ENCODE data around the gene ZNF585A. TPM values are rescaled to one million over a fixed set of nuclear protein-coding genes. Genes with fewer than 3 reads are reported as not detected.

The ZNF585A gene
- total and polyA plus RNA-seq, 2 of the 4 experiments (the other 2 are of a cell fraction): 6.2 to 9.5 TPM

- DNase-seq (no peak), ATAC-seq (ENCODE audit: low read depth) (no peak)
- peak overlapping the region; percentile 36; the same call in 1 of the 2 replicates for H3K27ac ChIP-seq (ENCODE audit: insufficient read depth, low read length)
- no peaks in the 10 kb centered on the region for H3K9me1 ChIP-seq (ENCODE audit: insufficient read depth, low read length)
- in situ Hi-C loops (cut with MboI; ENCODE audit: low sequenced_read_pairs): loop anchor here (25.0 kb wide), 1 partner anchor 1009 kb away; the partner anchor contains the start of genes ZNF146 and ZNF565
- H4K20me1 ChIP-seq (ENCODE audit: insufficient read depth, low read length): no peaks in the 10 kb centered on the region
- peaks cover 2% of the 10 kb centered on the region; the same call in 1 of the 2 replicates for H3K9me3 ChIP-seq (ENCODE audit: control insufficient read depth, insufficient read depth, low read length)
- TF ChIP-seq POLR2A (IDR thresholded peaks at IDR 0.05; ENCODE audit: low read depth, low read length) (no peak), ELK1 (IDR thresholded peaks at IDR 0.05; ENCODE audit: borderline replicate concordance, low read depth, low read length) (no peak), CEBPB (IDR thresholded peaks at IDR 0.05; ENCODE audit: low read depth, low read length) (no peak), NFE2L2 (IDR thresholded peaks at IDR 0.05; ENCODE audit: low read depth, low read length) (no peak), CHD1 (IDR thresholded peaks at IDR 0.05; ENCODE audit: low read depth, low read length) (no peak), RCOR1 (IDR thresholded peaks at IDR 0.05; ENCODE audit: insufficient replicate concordance, low read length) (no peak), FOS (IDR thresholded peaks at IDR 0.05; ENCODE audit: low read depth, low read length) (no peak), CTCF (conservative IDR thresholded peaks at IDR 0.05; ENCODE audit: low read depth, low read length) (no peak)
- H3K27me3 ChIP-seq (ENCODE audit: control insufficient read depth, insufficient read depth, low read length): no peaks in the 10 kb centered on the region
- H2AK9ac ChIP-seq (replicated peaks; ENCODE audit: low read depth, low read length, poor library complexity): no peak overlapping the region
- no peak overlapping the region for H3K14ac ChIP-seq (replicated peaks; ENCODE audit: low read depth, low read length)
- no peak overlapping the region for H4K8ac ChIP-seq (ENCODE audit: low read depth in 2 of 2, low read length in 2 of 2)
- H2AK5ac ChIP-seq (ENCODE audit: low read depth, low read length): no peak overlapping the region
- no peak overlapping the region for H3K56ac ChIP-seq (ENCODE audit: extremely low read depth, insufficient read depth, low read length)
- peaks cover 15% of the 10 kb centered on the region for H3K36me3 ChIP-seq (ENCODE audit: control insufficient read depth, insufficient read depth, low read length)
- no peak overlapping the region for H2BK15ac ChIP-seq (ENCODE audit: low read depth, low read length)
- intact Hi-C loops (cut with micrococcal nuclease): no loop called here
- H3K23ac ChIP-seq (ENCODE audit: low read depth, low read length): no peak overlapping the region
- H2BK5ac ChIP-seq (ENCODE audit: low read depth, low read length, poor library complexity, severe bottlenecking): peak overlapping the region; percentile 81
- no peaks in the 10 kb centered on the region for H3K4me1 ChIP-seq (ENCODE audit: control insufficient read depth, insufficient read depth, low read length)
- H3K18ac ChIP-seq (ENCODE audit: low read depth, low read length): peak overlapping the region; percentile 20; the same call in 1 of the 2 replicates
- peak overlapping the region; percentile 28; the same call in 1 of the 2 replicates for H4K5ac ChIP-seq (ENCODE audit: low read depth, low read length)
- CTCF ChIA-PET: interaction anchor here (0.6 kb wide), 1 partner anchor 240 kb away, joined by 5 read pairs; no protein-coding TSS in a partner anchor
- H3K4me2 ChIP-seq (ENCODE audit: low read depth, low read length): no peak overlapping the region
- H2AFZ ChIP-seq (replicated peaks; ENCODE audit: low read length, poor library complexity): no peak overlapping the region
- no peak overlapping the region for H4K91ac ChIP-seq (ENCODE audit: insufficient read depth, low read depth, low read length)
- POLR2A ChIA-PET (ENCODE audit: unreplicated experiment): no interaction called here
- no peak overlapping the region for H3K4ac ChIP-seq (ENCODE audit: low read depth, low read length)
- no peak overlapping the region for H2BK20ac ChIP-seq (ENCODE audit: low read depth, low read length)
- no TSS peak for BruUV-seq (replicated peaks)
- dilution Hi-C loops (cut with HindIII; ENCODE audit: low sequenced_read_pairs, unreplicated experiment): no loop called here
- WGBS, 2 experiments (ENCODE audit: extremely low coverage in 2 of 2, insufficient read length in 1 of 2): no CpG with 5 or more reads among the region's 2 CpGs
- no peak overlapping the region for H3K4me3 ChIP-seq (ENCODE audit: insufficient read depth, low read depth, low read length)
- H3K79me1 ChIP-seq (ENCODE audit: low read depth in 1 of 2, low read length in 2 of 2): peaks cover 10 to 20% of the 10 kb centered on the region in 2 experiments
- H3K9ac ChIP-seq (ENCODE audit: low read depth, low read length): no peak overlapping the region
- no peak overlapping the region for H2BK120ac ChIP-seq (ENCODE audit: low read depth, low read length)
These were observed 48.6 kb upstream of the ZNF585A start for GRCh38 chr19:37221136-37221535.
